SH-SY5Y (cell line): ENCODE results near the gene SPTBN2.

Experiments used
- GATA2 ChIP-seq: IDR thresholded peaks from 2 replicates; pipeline ENCODE4 v1.6.1; 2011; ENCODE audit warnings: mild to moderate bottlenecking, low read depth, low read length
- GATA3 ChIP-seq: IDR thresholded peaks from 2 replicates; pipeline ENCODE4 v1.6.1; 2011; ENCODE audit warnings: low read depth, mild to moderate bottlenecking, low read length, moderate library complexity

DNA sequence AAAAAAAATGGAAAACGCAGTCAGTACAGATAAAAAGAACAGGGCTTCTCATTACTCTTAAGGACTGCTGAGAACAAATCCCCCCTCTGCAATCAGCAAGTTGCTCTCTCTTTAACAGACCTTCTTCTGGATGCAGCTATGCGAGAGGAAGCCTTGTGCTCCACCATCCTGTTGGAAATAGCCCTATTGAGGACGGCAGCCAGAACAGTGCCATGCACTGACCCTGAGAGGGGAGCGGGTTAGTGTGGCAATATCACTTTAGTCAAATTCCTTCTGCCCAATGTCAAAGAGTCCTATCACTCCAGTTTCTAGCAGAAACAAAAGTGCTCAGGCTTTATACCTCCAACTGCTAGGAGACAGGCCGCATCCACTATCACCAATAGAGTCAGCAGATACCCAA is 58.2 kb downstream of the SPTBN2 start:
- TF ChIP-seq GATA2 (no peak), GATA3 (no peak)
